ENCODE data around the gene ECT2.
"Not testable (repeated sequence)": the region's sequence is repeated elsewhere in the genome, so short reads cannot be mapped to it uniquely, and the experiment has no call there.

ECT2 gene

DNA sequence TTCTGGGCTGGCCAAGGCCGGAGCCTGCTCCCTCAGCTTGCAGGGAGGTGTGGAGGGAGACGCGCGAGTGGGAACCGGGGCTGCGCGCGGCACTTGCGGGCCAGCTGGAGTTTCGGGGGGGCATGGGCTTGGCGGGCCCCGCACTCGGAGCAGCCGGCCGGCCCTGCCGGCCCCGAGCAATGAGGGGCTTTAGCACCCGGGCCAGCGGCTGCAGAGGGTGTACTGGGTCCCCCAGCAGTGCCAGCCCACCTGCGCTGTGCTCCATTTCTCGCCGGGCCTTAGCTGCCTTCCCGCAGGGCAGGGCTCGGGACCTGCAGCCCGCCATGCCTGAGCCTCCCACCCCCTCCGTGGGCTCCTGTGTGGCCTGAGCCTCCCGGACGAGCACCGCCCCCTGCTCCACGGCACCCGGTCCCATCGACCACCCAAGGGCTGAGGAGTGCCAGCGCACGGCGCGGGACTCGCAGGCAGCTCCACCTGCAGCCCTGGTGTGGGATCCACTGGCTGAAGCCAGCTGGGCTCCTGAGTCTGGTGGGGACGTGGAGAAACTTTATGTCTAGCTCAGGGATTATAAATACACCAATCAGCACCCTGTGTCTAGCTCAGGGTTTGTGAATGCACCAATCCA lies 116.3 kb downstream of the ECT2 start:
- not testable (repeated sequence) for DNase-seq (ENCODE audit: low read depth)

DNA sequence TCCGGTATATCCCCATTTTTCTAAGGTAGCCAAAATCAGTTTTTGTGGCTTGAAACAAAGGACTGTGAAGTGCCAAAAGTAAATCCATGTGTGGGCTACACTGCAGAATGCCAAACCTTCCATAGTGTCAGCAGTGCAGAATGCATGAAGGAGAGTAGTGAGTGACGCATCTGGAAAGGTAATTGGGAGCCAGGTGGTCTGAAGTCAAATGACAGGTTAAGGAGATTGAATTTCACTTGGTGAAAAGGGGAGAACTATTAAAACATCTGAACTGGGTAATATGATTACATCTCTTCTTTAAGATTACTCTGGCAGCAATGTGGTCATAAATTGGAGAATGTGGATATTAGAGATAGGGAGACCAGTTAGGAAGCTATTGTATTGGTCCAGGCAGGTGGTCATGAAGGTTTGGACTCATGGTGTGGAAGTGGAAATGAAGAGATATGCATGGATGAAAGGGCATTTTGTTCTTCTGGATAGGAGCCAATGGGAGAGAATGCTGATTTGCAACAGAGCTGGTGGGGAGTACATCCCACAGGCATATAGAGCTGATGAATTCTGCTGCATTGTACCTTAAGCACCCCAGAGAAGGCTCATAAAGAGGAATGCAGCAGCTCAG lies 118.2 kb downstream of the ECT2 start:
- DNase-seq (ENCODE audit: low read depth), result no peak

DNA sequence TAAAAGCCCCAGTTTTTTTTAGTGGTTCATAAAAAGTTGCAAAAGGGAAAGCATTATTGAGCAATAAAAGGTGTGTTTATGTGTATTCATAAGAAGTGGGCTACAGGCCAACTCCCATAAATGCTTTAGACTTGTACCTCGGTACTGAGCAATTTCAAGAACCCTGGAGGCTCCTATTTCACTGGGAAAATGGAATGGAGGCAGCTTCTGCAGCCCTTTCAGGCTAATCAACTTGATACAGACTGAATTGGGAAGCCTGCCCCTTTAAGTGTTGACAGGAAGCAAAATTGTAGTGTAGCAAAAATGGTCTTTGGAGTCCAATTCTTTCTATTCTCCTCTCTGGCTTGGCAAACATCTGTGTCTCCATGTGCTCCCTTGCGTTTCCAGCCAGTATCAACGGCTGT lies 118.8 kb downstream of the ECT2 start:
- no peak for DNase-seq (ENCODE audit: low read depth)

DNA sequence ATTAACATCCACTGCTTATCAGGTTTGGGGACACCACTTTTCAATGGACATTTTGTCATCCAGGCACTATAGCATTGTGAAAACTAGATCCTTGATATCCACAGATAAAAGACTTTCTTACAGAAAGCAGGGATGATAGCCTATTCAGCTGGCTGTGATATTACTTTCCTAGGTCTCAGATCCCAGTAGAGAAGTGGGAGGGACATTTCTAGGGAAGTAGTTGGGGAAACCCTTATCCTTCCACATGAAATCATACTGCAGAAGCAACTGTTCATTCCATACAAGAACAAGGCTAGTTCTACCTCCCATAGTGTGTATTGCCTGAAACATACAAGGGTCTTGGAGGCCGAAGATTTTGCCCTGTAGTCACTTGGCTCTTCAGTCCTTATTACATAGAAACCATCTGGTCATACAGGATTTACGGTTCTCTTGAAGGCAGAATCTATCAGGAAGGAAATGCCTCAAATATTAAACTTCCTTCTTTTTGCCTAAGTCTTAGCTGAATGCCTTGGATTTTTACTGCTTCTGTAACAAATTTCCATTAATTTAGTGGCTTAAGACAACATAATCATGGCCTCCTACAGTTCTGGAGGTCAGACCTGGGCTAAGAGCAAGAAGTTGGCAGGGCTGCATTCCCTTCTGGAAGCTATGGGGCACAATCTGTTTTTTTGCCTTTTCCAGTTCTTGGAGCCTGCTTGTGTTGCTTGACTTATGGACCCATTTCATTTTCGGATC lies 119.4 kb downstream of the ECT2 start:
- DNase-seq (ENCODE audit: low read depth), result no peak

Measured in HS-27A (cell line).